Uterus (tissue), 2 donors: ENCODE measurements around the gene LRP8.
"Not testable (repeated sequence)": the region's sequence is repeated elsewhere in the genome, so short reads cannot be mapped to it uniquely, and the experiment has no call there.

ENCODE experiments used
- CTCF ChIP-seq, 4 experiments: fragments of 200-600 bp in 2 of 4; fragments of 450-650 bp in 2 of 4; sonication (generic) in 2 of 4; IDR thresholded peaks; one replicate each; pipeline ENCODE4 v1.5.1; 2016 to 2019; ENCODE audit warnings: antibody characterized with exemption in 4 of 4, mild to moderate bottlenecking in 2 of 4, moderate library complexity in 1 of 4
- POLR2A ChIP-seq, 2 donors: fragments of 450-650 bp; IDR thresholded peaks; one replicate each; pipeline ENCODE4 v1.6.1; 2016; ENCODE audit warnings: antibody characterized with exemption in 2 of 2, mild to moderate bottlenecking in 1 of 2, moderate library complexity in 1 of 2

- TF ChIP-seq POLR2A, CTCF (IDR thresholded peaks at IDR 0.05): not testable (repeated sequence)
Observed at GRCh38 chr1:53206083-53206685, 121.7 kb downstream of the LRP8 start.
